ENCODE results near the gene ADAM12. TPM values are rescaled to one million over a fixed set of nuclear protein-coding genes. Genes with fewer than 3 reads are reported as not detected.

Gene ADAM12
- total and polyA plus RNA-seq, 2 donors from 2014 or later: 0.26 to 3.3 TPM

DNA sequence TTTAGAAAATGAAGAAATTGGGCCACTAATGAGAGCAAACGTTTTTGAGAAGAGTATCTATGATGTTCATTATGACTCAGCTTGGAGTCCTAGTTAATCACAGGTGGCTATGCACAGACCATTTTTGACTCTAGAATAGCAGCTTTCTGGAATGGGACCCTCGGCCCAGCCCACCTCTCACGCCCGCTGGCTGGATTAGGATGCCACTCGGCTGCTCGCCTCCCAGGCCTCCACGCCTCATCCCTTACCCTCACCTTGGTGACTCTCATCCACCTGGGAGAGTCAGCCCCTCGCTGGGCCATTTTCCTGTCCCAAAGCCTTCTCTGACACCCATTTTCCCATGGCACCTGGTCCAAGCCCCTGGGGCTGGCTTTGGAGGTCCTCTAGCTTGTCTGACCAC is 173.6 kb downstream of the ADAM12 start:
- no peak overlapping the region for H3K9ac ChIP-seq (ENCODE audit: low read length in 3 of 3)
- intact Hi-C loops (cut with DNase I): no loop called here

GRCh38 chr10:126214021-126214420 is 174.3 kb downstream of the ADAM12 start:
- H3K9me3 ChIP-seq (ENCODE audit: control insufficient read depth in 2 of 3, insufficient read depth in 1 of 3, low read length in 3 of 3): no peaks in the 10 kb centered on the region
- FAIRE-seq: no peak
- H3K27me3 ChIP-seq (ENCODE audit: control insufficient read depth, insufficient read depth, low read length): no peaks in the 10 kb centered on the region
- no peak overlapping the region for H3K27ac ChIP-seq (ENCODE audit: low read depth in 2 of 2, low read length in 2 of 2)
- H3K4me3 ChIP-seq (ENCODE audit: low read length in 3 of 3): no peak overlapping the region
- intact Hi-C loops (cut with DNase I): no loop called here
- no peaks in the 10 kb centered on the region for H3K4me1 ChIP-seq (ENCODE audit: control insufficient read depth in 2 of 3, insufficient read depth in 2 of 3, low read depth in 1 of 3, low read length in 3 of 3)
- TF ChIP-seq, protein P1, sequence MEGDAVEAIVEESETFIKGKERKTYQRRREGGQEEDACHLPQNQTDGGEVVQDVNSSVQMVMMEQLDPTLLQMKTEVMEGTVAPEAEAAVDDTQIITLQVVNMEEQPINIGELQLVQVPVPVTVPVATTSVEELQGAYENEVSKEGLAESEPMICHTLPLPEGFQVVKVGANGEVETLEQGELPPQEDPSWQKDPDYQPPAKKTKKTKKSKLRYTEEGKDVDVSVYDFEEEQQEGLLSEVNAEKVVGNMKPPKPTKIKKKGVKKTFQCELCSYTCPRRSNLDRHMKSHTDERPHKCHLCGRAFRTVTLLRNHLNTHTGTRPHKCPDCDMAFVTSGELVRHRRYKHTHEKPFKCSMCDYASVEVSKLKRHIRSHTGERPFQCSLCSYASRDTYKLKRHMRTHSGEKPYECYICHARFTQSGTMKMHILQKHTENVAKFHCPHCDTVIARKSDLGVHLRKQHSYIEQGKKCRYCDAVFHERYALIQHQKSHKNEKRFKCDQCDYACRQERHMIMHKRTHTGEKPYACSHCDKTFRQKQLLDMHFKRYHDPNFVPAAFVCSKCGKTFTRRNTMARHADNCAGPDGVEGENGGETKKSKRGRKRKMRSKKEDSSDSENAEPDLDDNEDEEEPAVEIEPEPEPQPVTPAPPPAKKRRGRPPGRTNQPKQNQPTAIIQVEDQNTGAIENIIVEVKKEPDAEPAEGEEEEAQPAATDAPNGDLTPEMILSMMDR (IDR thresholded peaks at IDR 0.05; ENCODE audit: borderline replicate concordance, extremely low read depth, insufficient read depth): no peak
- H3K9ac ChIP-seq (ENCODE audit: low read length in 3 of 3): no peak overlapping the region
- no peak for DNase-seq
- H3K36me3 ChIP-seq (ENCODE audit: control insufficient read depth in 2 of 3, insufficient read depth in 3 of 3, low read length in 3 of 3): no peaks in the 10 kb centered on the region

More for the DNA sequence above, 173.6 kb downstream of the ADAM12 start:
- FAIRE-seq (no peak), DNase-seq (no peak)
- Histone ChIP-seq H3K9me3 (ENCODE audit: control insufficient read depth in 2 of 3, insufficient read depth in 1 of 3, low read length in 3 of 3) (no peaks in the 10 kb centered on the region), H3K27ac (ENCODE audit: low read depth in 2 of 2, low read length in 2 of 2) (no peak overlapping the region), H3K36me3 (ENCODE audit: control insufficient read depth in 2 of 3, insufficient read depth in 3 of 3, low read length in 3 of 3) (no peaks in the 10 kb centered on the region), H3K4me3 (ENCODE audit: low read length in 3 of 3) (no peak overlapping the region), H3K27me3 (ENCODE audit: control insufficient read depth, insufficient read depth, low read length) (no peaks in the 10 kb centered on the region), H3K4me1 (ENCODE audit: control insufficient read depth in 2 of 3, insufficient read depth in 2 of 3, low read depth in 1 of 3, low read length in 3 of 3) (no peaks in the 10 kb centered on the region)
- TF ChIP-seq, protein P1 (IDR thresholded peaks at IDR 0.05; ENCODE audit: borderline replicate concordance, extremely low read depth, insufficient read depth): no peak

DNA sequence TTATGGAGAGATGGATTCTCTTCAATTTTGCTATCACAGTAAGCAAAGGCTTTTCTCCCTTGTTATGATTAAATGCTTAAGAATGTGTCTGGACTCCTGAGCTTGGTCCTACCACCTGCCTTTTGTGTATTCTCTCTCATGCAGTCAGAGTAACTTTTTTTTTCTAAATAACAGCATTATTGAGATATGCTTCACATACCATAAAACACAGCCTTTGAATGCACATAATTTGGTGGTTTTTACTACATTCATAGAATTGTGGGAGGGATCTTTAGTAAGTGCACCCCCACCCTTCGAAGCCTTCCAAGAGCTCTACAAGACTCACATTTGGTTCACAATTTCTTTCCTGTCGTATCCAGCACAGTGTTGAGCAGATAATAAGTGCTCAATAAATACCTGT is 175.5 kb downstream of the ADAM12 start:
- FAIRE-seq (no peak), DNase-seq (no peak)
- no peaks in the 10 kb centered on the region for H3K4me1 ChIP-seq (ENCODE audit: control insufficient read depth in 2 of 3, insufficient read depth in 2 of 3, low read depth in 1 of 3, low read length in 3 of 3)
- no peak overlapping the region for H3K9ac ChIP-seq (ENCODE audit: low read length in 3 of 3)
- H3K36me3 ChIP-seq (ENCODE audit: control insufficient read depth in 2 of 3, insufficient read depth in 3 of 3, low read length in 3 of 3): no peaks in the 10 kb centered on the region
- H3K9me3 ChIP-seq (ENCODE audit: control insufficient read depth in 2 of 3, insufficient read depth in 1 of 3, low read length in 3 of 3): no peaks in the 10 kb centered on the region
- TF ChIP-seq, protein P1 (IDR thresholded peaks at IDR 0.05; ENCODE audit: borderline replicate concordance, extremely low read depth, insufficient read depth): no peak
- H3K27ac ChIP-seq (ENCODE audit: low read depth in 2 of 2, low read length in 2 of 2): no peak overlapping the region
- intact Hi-C loops (cut with DNase I): no loop called here
- no peaks in the 10 kb centered on the region for H3K27me3 ChIP-seq (ENCODE audit: control insufficient read depth, insufficient read depth, low read length)
- no peak overlapping the region for H3K4me3 ChIP-seq (ENCODE audit: low read length in 3 of 3)

DNA sequence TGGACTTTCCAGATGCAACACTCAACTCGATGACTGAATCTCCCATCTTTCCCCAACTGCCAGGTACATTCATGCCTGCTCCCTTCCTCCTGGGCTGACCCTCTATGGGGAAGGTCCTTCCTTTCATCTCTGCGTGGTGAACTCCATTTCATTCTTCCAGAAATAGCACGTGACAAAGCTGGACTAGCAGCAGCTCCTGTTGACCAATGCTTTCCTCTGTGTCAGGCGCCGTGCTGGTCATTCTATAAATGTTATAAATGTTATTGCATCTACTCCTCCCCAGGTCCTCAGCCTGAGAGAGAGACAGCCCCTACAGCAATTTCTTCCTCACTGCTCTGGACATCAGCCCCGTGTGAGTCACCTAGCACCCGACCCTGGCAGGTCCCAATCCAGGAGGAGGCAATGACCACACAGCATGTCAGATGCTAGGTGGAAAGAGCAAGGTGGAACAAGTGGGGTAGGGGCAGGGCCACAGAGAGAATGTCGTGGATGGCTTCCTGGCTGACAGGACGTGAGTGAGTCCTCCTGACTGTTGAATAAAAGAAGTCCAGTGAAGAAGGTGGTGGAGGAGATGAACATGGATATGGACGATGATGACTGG is 178.1 kb downstream of the ADAM12 start:
- Histone ChIP-seq H3K4me3 (ENCODE audit: low read length in 3 of 3) (no peak overlapping the region), H3K9me3 (ENCODE audit: control insufficient read depth in 2 of 3, insufficient read depth in 1 of 3, low read length in 3 of 3) (no peaks in the 10 kb centered on the region), H3K4me1 (ENCODE audit: control insufficient read depth in 2 of 3, insufficient read depth in 2 of 3, low read depth in 1 of 3, low read length in 3 of 3) (no peaks in the 10 kb centered on the region), H3K9ac (ENCODE audit: low read length in 3 of 3) (no peak overlapping the region), H3K27me3 (ENCODE audit: control insufficient read depth, insufficient read depth, low read length) (no peaks in the 10 kb centered on the region), H3K27ac (ENCODE audit: low read depth in 2 of 2, low read length in 2 of 2) (no peak overlapping the region), H3K36me3 (ENCODE audit: control insufficient read depth in 2 of 3, insufficient read depth in 3 of 3, low read length in 3 of 3) (no peaks in the 10 kb centered on the region)
- FAIRE-seq (no peak), DNase-seq (no peak)
- TF ChIP-seq, protein P1 (IDR thresholded peaks at IDR 0.05; ENCODE audit: borderline replicate concordance, extremely low read depth, insufficient read depth): no peak
- intact Hi-C loops (cut with DNase I): no loop called here
